Smooth muscle cell (in vitro differentiated cells): ENCODE measurements around the gene RNF208. TPM values are rescaled to one million over a fixed set of nuclear protein-coding genes. Genes with fewer than 3 reads are reported as not detected.

ENCODE experiments used
- DNase-seq: peaks from one replicate; lab custom pipeline; 2025; ENCODE audit not compliant: unreplicated experiment; lab: John Stamatoyannopoulos, UW
- H2AFZ ChIP-seq: fragments of 200-600 bp; sonication (generic); 2 replicates; pipeline ENCODE4 v1.6.0; 2016; ENCODE audit warnings: antibody characterized with exemption, low read depth, mild to moderate bottlenecking
- H3F3A ChIP-seq: fragments of 200-600 bp; sonication (generic); 2 replicates; pipeline ENCODE4 v1.6.0; 2017; ENCODE audit warnings: antibody characterized with exemption, low read depth
- H3K27ac ChIP-seq: fragments of 200-600 bp; sonication (generic); 2 replicates; pipeline ENCODE4 v1.5.1; 2016; ENCODE audit warnings: low read depth, mild to moderate bottlenecking
- H3K27me3 ChIP-seq: fragments of 200-600 bp; sonication (generic); 2 replicates; pipeline ENCODE4 v1.6.1; 2016; ENCODE audit warnings: low read depth, mild to moderate bottlenecking
- H3K36me3 ChIP-seq: fragments of 200-600 bp; sonication (generic); 2 replicates; pipeline ENCODE4 v1.5.1; 2016; ENCODE audit warnings: low read depth
- H3K4me1 ChIP-seq: fragments of 200-600 bp; sonication (generic); 2 replicates; pipeline ENCODE4 v1.5.1; 2016; ENCODE audit warnings: low read depth
- H3K4me2 ChIP-seq: fragments of 200-600 bp; sonication (generic); 2 replicates; pipeline ENCODE4 v1.6.0; 2016; ENCODE audit warnings: mild to moderate bottlenecking
- H3K4me3 ChIP-seq: fragments of 200-600 bp; sonication (generic); 2 replicates; pipeline ENCODE4 v1.5.1; 2016; ENCODE audit warnings: mild to moderate bottlenecking
- H3K79me2 ChIP-seq: fragments of 200-600 bp; sonication (generic); 2 replicates; pipeline ENCODE4 v1.6.0; 2016; ENCODE audit warnings: low read depth, mild to moderate bottlenecking
- H3K9ac ChIP-seq: fragments of 200-600 bp; sonication (generic); 2 replicates; pipeline ENCODE4 v1.6.0; 2016; ENCODE audit warnings: low read depth
- H3K9me3 ChIP-seq: fragments of 200-600 bp; sonication (generic); replicated peaks from 2 replicates; pipeline ENCODE4 v1.5.1; 2016; ENCODE audit warnings: low read depth
- H4K20me1 ChIP-seq: fragments of 200-600 bp; sonication (generic); 2 replicates; pipeline ENCODE4 v1.6.0; 2016; ENCODE audit warnings: low read depth
- WGBS: methylation state at CpG from one replicate; pipeline ENCODE4 v1.1.7; 2016; ENCODE audit warnings: low lambda C conversion rate; 5-methylcytosine and 5-hydroxymethylcytosine counted together
- polyA plus RNA-seq: library from polyadenylated mRNA; unstranded; fragments of >200 nt; fragmentation: Nextera tagmentation; extraction: Ambion mirVana; gene quantifications from 2 replicates; pipeline ENCODE4 v1.2.1, GENCODE V29; 2016
- total RNA-seq: library from RNA; depleted of rRNA; stranded (reverse); fragments of >200 nt; gene quantifications from 2 replicates; pipeline ENCODE4 v1.2.3, GENCODE V29; 2014
- TF ChIP-seq, protein P1 (sequence below): fragments of 200-600 bp; sonication (generic); IDR thresholded peaks from 2 replicates; pipeline ENCODE4 v1.5.1; 2017; ENCODE audit warnings: borderline replicate concordance, mild to moderate bottlenecking, antibody characterized with exemption; ENCODE audit not compliant: insufficient read depth, poor library complexity, severe bottlenecking

RNF208 gene
- total and polyA plus RNA-seq, 2 experiments from 2014 or later = 0.36 to 1.4 TPM

- H3K4me1 ChIP-seq = no peaks in the 10 kb centered on the region
- H3K4me3 ChIP-seq = no peak overlapping the region
- no peaks in the 10 kb centered on the region for H3K36me3 ChIP-seq
- no peak overlapping the region for H3K4me2 ChIP-seq
- H3K27me3 ChIP-seq = peaks cover 27% of the 10 kb centered on the region
- H4K20me1 ChIP-seq = no peaks in the 10 kb centered on the region
- H3F3A ChIP-seq = no peaks in the 10 kb centered on the region
- TF ChIP-seq, protein P1, sequence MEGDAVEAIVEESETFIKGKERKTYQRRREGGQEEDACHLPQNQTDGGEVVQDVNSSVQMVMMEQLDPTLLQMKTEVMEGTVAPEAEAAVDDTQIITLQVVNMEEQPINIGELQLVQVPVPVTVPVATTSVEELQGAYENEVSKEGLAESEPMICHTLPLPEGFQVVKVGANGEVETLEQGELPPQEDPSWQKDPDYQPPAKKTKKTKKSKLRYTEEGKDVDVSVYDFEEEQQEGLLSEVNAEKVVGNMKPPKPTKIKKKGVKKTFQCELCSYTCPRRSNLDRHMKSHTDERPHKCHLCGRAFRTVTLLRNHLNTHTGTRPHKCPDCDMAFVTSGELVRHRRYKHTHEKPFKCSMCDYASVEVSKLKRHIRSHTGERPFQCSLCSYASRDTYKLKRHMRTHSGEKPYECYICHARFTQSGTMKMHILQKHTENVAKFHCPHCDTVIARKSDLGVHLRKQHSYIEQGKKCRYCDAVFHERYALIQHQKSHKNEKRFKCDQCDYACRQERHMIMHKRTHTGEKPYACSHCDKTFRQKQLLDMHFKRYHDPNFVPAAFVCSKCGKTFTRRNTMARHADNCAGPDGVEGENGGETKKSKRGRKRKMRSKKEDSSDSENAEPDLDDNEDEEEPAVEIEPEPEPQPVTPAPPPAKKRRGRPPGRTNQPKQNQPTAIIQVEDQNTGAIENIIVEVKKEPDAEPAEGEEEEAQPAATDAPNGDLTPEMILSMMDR = no peak
- no peaks in the 10 kb centered on the region for H3K9me3 ChIP-seq
- no peak overlapping the region for H3K27ac ChIP-seq
- H3K79me2 ChIP-seq = no peaks in the 10 kb centered on the region
- WGBS = 47% methylated on average over 14 of the region's 34 CpGs
- no peak overlapping the region for H2AFZ ChIP-seq
- no peak for DNase-seq
- no peak overlapping the region for H3K9ac ChIP-seq
These were observed 47.2 kb downstream of the RNF208 start for GRCh38 chr9:137174722-137175293.

DNA sequence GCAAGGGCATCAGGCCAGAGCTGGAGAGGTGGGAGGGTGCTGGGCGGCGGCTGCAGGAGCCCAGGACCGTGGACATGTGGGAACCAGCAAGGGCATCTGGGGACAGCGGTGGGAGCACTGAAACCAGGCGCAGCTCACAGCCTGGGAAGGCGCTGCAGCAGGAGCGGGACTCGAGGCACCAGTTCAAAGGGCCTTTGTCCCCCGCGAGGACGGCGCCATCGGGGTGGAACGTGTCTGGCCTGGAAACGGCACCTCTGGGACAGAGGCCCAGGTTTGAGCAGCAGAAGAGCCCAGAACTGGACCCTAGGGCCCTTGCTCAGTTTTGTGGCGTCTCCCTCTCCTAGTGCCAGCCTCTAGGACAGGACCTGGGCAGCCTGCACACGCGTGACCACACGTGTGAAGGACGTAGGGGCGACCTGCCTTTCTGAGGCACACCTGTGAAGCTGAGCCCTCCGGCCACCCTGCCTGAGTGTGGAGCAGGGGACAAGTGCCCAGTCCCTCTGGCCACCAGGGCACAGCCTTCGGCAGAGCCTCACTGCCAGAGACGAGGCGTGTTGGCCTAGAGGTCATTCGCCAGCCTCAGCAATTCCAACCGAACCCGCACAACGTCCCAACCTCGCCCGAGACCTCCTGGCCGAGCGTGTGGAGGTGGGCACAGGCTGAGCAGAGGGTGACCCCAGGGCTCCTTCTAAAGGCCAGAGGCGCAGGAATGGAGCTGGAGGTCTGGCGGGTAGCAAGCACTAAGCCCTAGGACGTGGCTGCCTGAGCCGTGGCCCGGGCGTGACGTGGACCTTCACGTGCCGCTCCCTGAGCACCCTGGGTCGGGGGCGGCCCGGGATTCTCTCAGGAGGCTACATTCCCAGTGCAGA, 48.0 kb downstream of the RNF208 start:
- Histone ChIP-seq H3K9ac (no peak overlapping the region), H4K20me1 (no peaks in the 10 kb centered on the region), H3K4me1 (no peaks in the 10 kb centered on the region), H3K79me2 (no peaks in the 10 kb centered on the region), H3K36me3 (no peaks in the 10 kb centered on the region), H3K4me2 (no peak overlapping the region), H3K4me3 (no peak overlapping the region), H3F3A (no peaks in the 10 kb centered on the region), H3K27ac (no peak overlapping the region), H2AFZ (no peak overlapping the region), H3K9me3 (no peaks in the 10 kb centered on the region), H3K27me3 (peaks cover 34% of the 10 kb centered on the region)
- TF ChIP-seq, protein P1 = no peak
- 91% methylated on average over 45 of the region's 45 CpGs for WGBS
- no peak for DNase-seq

- H3K79me2 ChIP-seq = no peaks in the 10 kb centered on the region
- no peak overlapping the region for H3K9ac ChIP-seq
- no peak overlapping the region for H2AFZ ChIP-seq
- no peak overlapping the region for H3K4me3 ChIP-seq
- H3K4me2 ChIP-seq = no peak overlapping the region
- no peak overlapping the region for H3K27ac ChIP-seq
- H3K4me1 ChIP-seq = no peaks in the 10 kb centered on the region
- no peaks in the 10 kb centered on the region for H3K9me3 ChIP-seq
- H3K27me3 ChIP-seq = peaks cover 43% of the 10 kb centered on the region
- H3F3A ChIP-seq = no peaks in the 10 kb centered on the region
- no peaks in the 10 kb centered on the region for H3K36me3 ChIP-seq
- TF ChIP-seq, protein P1 = no peak
- no peaks in the 10 kb centered on the region for H4K20me1 ChIP-seq
- DNase-seq = no peak
- 84% methylated on average over 20 of the region's 21 CpGs for WGBS
These were observed 48.9 kb downstream of the RNF208 start for GRCh38 chr9:137172901-137173795.
